GM21381 (cell line): Measurements from ENCODE around the gene ZNF804B.

Experiments
- ATAC-seq: cut with Tn5 transposase; IDR thresholded peaks from one replicate; pipeline ENCODE4 v1.9.1; 2021; ENCODE audit warnings: mild to moderate bottlenecking, moderate library complexity; ENCODE audit not compliant: unreplicated experiment

Gene ZNF804B

GRCh38 chr7:88759230-88760135, at the start of gene ZNF804B:
TSS of gene ZNF804B (plus strand) at chr7:88759700. CDS start at chr7:88759977, 277 bp downstream.
- no peak for ATAC-seq

- no peak for ATAC-seq
Observed at GRCh38 chr7:88735920-88736319, 23.6 kb upstream of the ZNF804B start.

DNA sequence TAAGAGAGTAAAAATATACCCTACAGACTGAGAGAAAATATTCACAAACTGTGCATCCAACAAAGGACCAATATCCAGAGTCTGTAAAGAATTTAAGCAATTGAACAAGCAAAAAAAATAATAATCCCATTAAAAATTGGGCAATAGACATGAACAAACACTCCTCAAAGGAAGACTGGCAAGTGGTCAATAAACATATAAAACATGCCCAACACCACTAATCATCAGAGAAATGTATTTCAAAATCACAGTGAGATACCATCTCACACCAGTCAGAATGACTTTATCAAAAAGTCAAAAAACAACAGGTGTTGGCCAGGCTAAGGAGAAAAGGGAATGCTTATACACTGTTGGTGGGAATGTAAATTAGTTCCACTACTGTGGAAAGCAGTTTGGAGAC, 21.9 kb upstream of the ZNF804B start:
- no peak for ATAC-seq

GRCh38 chr7:88746126-88746525, 13.4 kb upstream of the ZNF804B start:
- ATAC-seq = no peak

DNA sequence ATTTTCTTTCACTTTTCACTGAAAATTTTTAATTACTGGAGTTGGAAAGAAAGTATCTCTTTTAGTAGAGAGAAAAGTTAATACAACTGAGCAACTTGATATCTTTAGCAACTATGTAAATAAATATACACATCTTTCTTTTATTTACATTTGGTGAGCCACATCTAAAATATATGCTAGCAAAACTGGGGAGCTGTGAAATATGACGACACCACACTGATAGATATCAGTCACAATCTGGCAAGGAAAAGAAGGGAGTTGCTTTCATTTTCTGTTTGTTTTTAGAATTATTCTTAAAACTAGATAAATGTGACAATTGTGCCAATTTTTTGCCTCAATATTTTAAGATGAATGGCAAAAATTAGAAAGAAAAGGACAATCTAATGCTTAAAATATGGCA, 2.7 kb upstream of the ZNF804B start:
- ATAC-seq = no peak

DNA sequence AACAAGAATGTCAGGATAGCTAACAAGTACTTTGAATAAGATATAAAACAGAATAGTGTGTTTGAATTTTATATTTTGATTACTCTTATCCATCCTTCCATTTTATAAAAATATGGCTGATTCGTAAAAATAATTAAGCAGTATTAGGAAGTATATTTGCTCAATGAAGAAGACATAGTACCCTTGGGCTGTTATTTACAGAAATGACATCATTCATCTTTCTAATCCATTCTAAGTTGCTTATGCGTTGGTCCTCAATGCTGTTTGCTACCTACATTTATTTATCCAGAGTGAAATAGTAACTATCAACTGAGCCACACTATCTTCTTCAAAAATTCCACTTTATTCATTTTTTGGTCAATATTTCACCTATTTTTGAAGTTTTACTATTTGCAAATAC, 2.1 kb upstream of the ZNF804B start:
- no peak for ATAC-seq

DNA sequence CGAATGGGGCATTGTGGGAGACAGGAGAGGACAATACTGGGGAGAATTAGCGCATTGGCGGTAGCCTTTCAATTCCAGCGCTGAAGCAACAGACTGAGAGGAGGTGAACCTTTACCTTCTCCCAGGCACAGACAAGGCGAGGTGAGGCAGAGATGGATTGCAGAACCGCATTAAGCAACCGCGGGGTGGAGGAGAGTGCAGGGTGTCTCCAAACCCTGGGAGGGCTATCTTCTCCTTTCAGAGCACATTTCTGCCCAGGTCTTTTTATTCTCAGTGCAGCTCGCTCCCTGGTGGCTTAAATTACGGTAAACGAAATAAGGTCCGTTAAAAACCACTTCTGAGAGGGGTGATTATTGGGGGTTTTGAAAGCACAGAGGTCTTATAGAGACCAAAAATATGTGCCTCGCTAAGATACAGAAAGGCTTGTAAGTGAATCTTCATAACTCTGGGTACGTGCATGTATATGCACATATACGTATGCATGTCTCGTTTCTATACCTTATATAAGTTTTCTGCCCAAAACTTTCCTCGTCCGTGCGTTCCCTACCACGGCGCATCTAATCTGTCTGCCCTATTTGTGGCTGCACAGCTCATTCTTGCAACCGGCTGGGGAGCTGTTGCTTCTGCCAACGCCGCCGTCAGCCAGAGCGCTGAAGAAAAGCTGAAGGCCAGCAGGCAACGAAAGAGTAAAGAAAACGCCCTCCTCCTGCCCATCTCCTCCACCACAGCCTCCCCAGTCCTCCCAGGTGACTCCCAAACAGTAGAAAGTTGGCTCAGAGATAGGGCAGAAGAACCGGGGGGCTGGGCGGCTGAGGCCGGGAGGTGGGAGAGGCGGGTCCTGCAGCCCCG, 895 bp upstream of the ZNF804B start:
- no peak for ATAC-seq

DNA sequence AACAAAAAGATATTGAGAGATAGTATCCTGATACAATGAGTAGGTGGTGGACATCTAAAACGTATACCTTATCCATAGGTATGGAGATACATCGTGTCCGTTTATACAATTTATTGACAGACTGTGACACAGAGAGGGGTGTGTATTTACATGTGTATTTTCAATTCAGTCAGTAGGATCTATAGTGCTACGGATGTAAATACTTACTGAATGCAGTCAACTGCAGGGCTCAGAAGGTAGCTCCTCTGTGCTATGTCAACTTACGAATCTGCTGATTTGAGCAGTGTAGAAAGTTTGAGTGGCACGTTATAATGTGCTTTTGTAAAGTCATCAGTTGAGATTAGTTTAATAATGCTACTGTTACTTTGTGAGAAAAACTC, 626 bp downstream of the ZNF804B start:
- ATAC-seq = no peak

- no peak for ATAC-seq
Observed at GRCh38 chr7:88761779-88762178, 2.3 kb downstream of the ZNF804B start.

- ATAC-seq = no peak
Observed at GRCh38 chr7:88771417-88771816, 11.9 kb downstream of the ZNF804B start.

- no peak for ATAC-seq
Observed at GRCh38 chr7:88772776-88773175, 13.3 kb downstream of the ZNF804B start.

DNA sequence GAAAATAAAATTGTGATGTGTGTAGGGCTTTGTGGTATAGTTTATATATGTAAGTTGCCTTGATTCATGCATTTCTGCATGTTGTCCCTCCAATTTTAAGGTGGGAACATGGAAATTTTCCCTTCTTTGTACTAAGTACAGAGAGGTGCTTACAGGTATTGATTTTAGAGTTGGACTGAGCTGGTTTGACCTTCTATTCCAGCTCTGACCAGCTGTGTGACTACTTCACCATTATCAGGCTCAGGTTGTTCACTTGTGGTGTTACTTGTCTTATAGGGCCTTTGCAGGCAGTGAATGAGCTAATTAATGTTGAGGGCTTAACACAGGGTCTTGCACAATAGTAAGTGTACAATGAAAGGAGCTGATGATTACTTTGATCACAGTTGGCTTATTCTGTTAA, 16.3 kb downstream of the ZNF804B start:
- no peak for ATAC-seq

- ATAC-seq = no peak
Observed at GRCh38 chr7:88787777-88788176, 28.3 kb downstream of the ZNF804B start.

GRCh38 chr7:88789480-88790064, 30.1 kb downstream of the ZNF804B start:
- ATAC-seq = no peak

GRCh38 chr7:88791891-88792290, 32.4 kb downstream of the ZNF804B start:
- no peak for ATAC-seq

- no peak for ATAC-seq
Observed at GRCh38 chr7:88792361-88792760, 32.9 kb downstream of the ZNF804B start.

DNA sequence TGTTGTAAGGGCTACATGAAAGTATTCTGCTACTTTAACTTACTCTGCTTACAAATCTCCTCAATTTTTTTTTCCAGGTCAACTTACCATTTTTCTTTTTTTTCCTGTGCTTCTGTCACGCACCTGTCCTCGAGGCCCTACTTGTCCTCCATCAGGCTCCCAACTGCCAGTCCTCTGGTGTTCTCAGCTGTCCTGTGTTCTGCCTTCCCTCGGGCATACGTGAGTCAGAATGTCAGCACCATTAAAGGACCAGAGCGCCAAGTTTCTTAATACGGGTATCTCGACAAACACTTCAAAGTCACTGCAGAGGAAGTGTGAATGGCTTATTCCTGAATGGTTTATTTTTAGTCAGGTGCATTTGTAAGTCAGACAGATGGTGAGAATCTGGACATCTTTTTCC, 36.1 kb downstream of the ZNF804B start, which contains the start of gene TEX47:
TEX47 (minus strand) TSS at position 185 of the 400 bp plus-strand sequence. CDS start 795 bp downstream, outside the sequence.
- ATAC-seq = no peak

- ATAC-seq = no peak
Observed at GRCh38 chr7:88801046-88801445, 41.5 kb downstream of the ZNF804B start.

GRCh38 chr7:88806280-88807037, 47.0 kb downstream of the ZNF804B start:
- ATAC-seq = no peak

GRCh38 chr7:88818552-88818951, 59.1 kb downstream of the ZNF804B start:
- no peak for ATAC-seq

- ATAC-seq = no peak
Observed at GRCh38 chr7:88826222-88826621, 66.7 kb downstream of the ZNF804B start.
